ENCODE data around the gene CYLC2. TPM values are rescaled to one million over a fixed set of nuclear protein-coding genes. Genes with fewer than 3 reads are reported as not detected.

The CYLC2 gene
- not detected in 2 replicates for total RNA-seq

GRCh38 chr9:102995033-102995432 is at the start of gene CYLC2:
CYLC2 (plus strand) TSS chr9:102995333; CDS start chr9:102995381, 48 bp downstream.

All from cardiac ventricle fibroblast (primary cell).